ENCODE results near the gene OSTN. TPM values are rescaled to one million over a fixed set of nuclear protein-coding genes. Genes with fewer than 3 reads are reported as not detected.

The OSTN gene
- total and polyA plus RNA-seq, 2 donors (not counting 3 experiments of a cell fraction or from before 2014, with no cell fraction given) = not detected

DNA sequence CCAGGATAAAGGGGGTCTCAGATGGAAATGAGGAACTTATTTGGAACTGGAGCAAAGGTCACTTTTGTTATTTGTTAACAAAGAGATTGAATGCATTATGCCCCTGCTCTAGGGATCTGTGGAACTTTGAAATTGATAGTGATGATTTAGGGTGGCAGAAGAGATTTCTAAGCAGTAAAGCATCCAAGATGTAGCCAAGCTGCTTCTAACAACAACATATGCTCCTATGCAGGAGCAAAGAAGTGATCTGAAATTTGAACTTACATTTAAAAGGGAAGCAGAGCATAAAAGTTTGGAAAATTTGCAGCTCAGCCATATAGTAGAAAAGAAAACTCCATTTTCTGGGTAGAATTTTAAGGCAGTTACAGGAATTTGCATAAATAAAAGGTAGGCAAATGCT lies 99.8 kb downstream of the OSTN start:
- no peaks in the 10 kb centered on the region for H3K4me1 ChIP-seq (ENCODE audit: control insufficient read depth, extremely low read depth, insufficient read depth, low read length)
- H3K9ac ChIP-seq (replicated peaks; ENCODE audit: extremely low read depth, insufficient read depth, low read length) = no peak overlapping the region
- H2AFZ ChIP-seq (ENCODE audit: low read depth, low read length) = no peak overlapping the region
- no peak overlapping the region for H3K27ac ChIP-seq (ENCODE audit: insufficient read depth, low read depth, low read length)
- H3K4me3 ChIP-seq (replicated peaks in 1 of 3; ENCODE audit: insufficient read depth in 1 of 3, low read depth in 1 of 3, low read length in 3 of 3) = no peak overlapping the region
- H4K20me1 ChIP-seq (replicated peaks; ENCODE audit: control insufficient read depth, extremely low read depth, insufficient read depth, low read length) = no peaks in the 10 kb centered on the region
- no peaks in the 10 kb centered on the region for H3K36me3 ChIP-seq (ENCODE audit: control insufficient read depth in 2 of 2, extremely low read depth in 1 of 2, insufficient read depth in 2 of 2, low read length in 2 of 2)
- no peaks in the 10 kb centered on the region for H3K9me3 ChIP-seq (replicated peaks; ENCODE audit: control insufficient read depth, insufficient read depth, low read length)
- TF ChIP-seq POLR2AphosphoS5 (IDR thresholded peaks at IDR 0.05; ENCODE audit: insufficient read depth, low read depth, low read length) (no peak), POLR2A (IDR thresholded peaks at IDR 0.05; ENCODE audit: low read depth, low read length) (no peak), EZH2 (IDR thresholded peaks at IDR 0.05; ENCODE audit: borderline replicate concordance, low read depth, low read length, severe bottlenecking) (no peak), FOS (IDR thresholded peaks at IDR 0.05; ENCODE audit: borderline replicate concordance, insufficient read depth, low read length) (no peak), GATA2 (IDR thresholded peaks at IDR 0.05; ENCODE audit: insufficient read depth, insufficient read length, low read depth, low read length) (no peak), JUN (IDR thresholded peaks at IDR 0.05; ENCODE audit: borderline replicate concordance, insufficient read depth, insufficient read length, low read depth) (no peak), MYC (IDR thresholded peaks at IDR 0.05; ENCODE audit: low read depth, low read length) (no peak)
- TF ChIP-seq, protein P1, sequence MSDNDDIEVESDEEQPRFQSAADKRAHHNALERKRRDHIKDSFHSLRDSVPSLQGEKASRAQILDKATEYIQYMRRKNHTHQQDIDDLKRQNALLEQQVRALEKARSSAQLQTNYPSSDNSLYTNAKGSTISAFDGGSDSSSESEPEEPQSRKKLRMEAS (IDR thresholded peaks at IDR 0.05; ENCODE audit: insufficient read depth, insufficient read length) = no peak
- TF ChIP-seq, protein P2, sequence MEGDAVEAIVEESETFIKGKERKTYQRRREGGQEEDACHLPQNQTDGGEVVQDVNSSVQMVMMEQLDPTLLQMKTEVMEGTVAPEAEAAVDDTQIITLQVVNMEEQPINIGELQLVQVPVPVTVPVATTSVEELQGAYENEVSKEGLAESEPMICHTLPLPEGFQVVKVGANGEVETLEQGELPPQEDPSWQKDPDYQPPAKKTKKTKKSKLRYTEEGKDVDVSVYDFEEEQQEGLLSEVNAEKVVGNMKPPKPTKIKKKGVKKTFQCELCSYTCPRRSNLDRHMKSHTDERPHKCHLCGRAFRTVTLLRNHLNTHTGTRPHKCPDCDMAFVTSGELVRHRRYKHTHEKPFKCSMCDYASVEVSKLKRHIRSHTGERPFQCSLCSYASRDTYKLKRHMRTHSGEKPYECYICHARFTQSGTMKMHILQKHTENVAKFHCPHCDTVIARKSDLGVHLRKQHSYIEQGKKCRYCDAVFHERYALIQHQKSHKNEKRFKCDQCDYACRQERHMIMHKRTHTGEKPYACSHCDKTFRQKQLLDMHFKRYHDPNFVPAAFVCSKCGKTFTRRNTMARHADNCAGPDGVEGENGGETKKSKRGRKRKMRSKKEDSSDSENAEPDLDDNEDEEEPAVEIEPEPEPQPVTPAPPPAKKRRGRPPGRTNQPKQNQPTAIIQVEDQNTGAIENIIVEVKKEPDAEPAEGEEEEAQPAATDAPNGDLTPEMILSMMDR (IDR thresholded peaks at IDR 0.05; ENCODE audit: extremely low read depth in 1 of 2, insufficient read depth in 1 of 2, low read depth in 1 of 2, low read length in 2 of 2) = no peak
- dilution Hi-C loops (cut with MboI; ENCODE audit: extremely low pct_ligation_motif_present, low sequenced_read_pairs) (no loop called here), intact Hi-C loops (cut with micrococcal nuclease) (no loop called here)
- H3K79me2 ChIP-seq (ENCODE audit: control insufficient read depth, insufficient read depth, low read length) = no peaks in the 10 kb centered on the region
- FAIRE-seq (no peak), DNase-seq (ENCODE audit: low read depth, low spot score) (no peak)
- H3K27me3 ChIP-seq (ENCODE audit: control insufficient read depth in 2 of 2, insufficient read depth in 2 of 2, low read length in 2 of 2) = no peaks in the 10 kb centered on the region
- BruUV-seq (replicated peaks) = no TSS peak
- H3K9me1 ChIP-seq (replicated peaks; ENCODE audit: control insufficient read depth, extremely low read depth, insufficient read depth, low read length) = no peaks in the 10 kb centered on the region
- POLR2A ChIA-PET = no interaction called here
- CTCF ChIA-PET = interaction anchor here (1.0 kb wide), 1 partner anchor 33 kb away, joined by 5 read pairs; no protein-coding TSS in a partner anchor
- H3K4me2 ChIP-seq (ENCODE audit: insufficient read depth, low read length) = no peak overlapping the region

Measured in endothelial cell of umbilical vein (primary cell).